ENCODE results near the gene PDE4D.
A peak's percentile ranks its signal among the peaks of the same experiment; 100 is the strongest.

The PDE4D gene

GRCh38 chr5:59136549-59136948, 757.0 kb downstream of the PDE4D start:
- Mint-ChIP-seq H3K9me3 (peaks cover 10% of the 10 kb centered on the region), H3K27me3 (ENCODE audit: low read depth) (no peaks in the 10 kb centered on the region), H3K4me3 (no peak overlapping the region), H3K27ac (no peak overlapping the region), H3K4me1 (ENCODE audit: low read depth) (peaks cover 29% of the 10 kb centered on the region), H3K36me3 (ENCODE audit: low read depth) (peaks cover 7% of the 10 kb centered on the region)

DNA sequence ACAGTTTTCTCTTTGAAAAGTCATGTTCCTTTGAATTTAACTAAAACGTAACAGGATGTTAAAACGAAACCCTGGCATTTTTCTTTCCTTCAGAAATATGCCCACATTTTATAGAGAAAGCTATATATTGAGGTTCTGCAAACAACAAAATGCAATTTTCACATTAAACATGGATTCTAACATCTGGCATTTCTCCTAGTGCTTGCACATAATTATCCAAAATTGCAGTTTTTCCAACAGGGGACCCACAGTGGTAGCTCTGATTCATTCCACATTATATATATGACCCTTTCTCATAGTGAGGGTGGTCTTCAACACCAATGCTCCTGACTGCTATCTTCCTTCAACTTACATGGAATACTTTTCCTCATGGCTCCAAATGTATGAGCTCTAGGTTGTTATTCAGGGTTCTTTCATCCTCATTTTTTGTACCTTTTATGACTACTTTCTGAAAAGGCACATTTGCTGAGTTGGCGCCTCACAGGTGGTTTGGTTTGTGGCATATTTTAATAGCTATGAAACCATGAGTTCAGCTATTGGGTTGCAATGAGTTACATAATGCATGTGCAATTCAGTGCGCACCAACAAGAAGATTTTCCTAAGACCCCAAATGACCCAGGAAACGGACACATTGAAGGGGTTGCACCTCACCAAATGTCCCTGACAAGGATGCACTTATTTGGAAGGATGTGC, 758.9 kb downstream of the PDE4D start:
- H3K4me1 Mint-ChIP-seq (ENCODE audit: low read depth) = peaks cover 27% of the 10 kb centered on the region
- no peaks in the 10 kb centered on the region for H3K27me3 Mint-ChIP-seq (ENCODE audit: low read depth)
- peaks cover 9% of the 10 kb centered on the region for H3K36me3 Mint-ChIP-seq (ENCODE audit: low read depth)
- H3K9me3 Mint-ChIP-seq = peaks cover 10% of the 10 kb centered on the region
- H3K27ac Mint-ChIP-seq = no peak overlapping the region
- H3K4me3 Mint-ChIP-seq = no peak overlapping the region

GRCh38 chr5:59133764-59134261, 759.7 kb downstream of the PDE4D start:
- H3K27ac Mint-ChIP-seq = peak overlapping the region; percentile 62
- peak overlapping the region; percentile 2 for H3K4me3 Mint-ChIP-seq
- peaks cover 10% of the 10 kb centered on the region for H3K9me3 Mint-ChIP-seq
- peaks cover 28% of the 10 kb centered on the region for H3K4me1 Mint-ChIP-seq (ENCODE audit: low read depth)
- H3K36me3 Mint-ChIP-seq (ENCODE audit: low read depth) = peaks cover 8% of the 10 kb centered on the region
- H3K27me3 Mint-ChIP-seq (ENCODE audit: low read depth) = no peaks in the 10 kb centered on the region

- peaks cover 8% of the 10 kb centered on the region for H3K36me3 Mint-ChIP-seq (ENCODE audit: low read depth)
- no peak overlapping the region for H3K4me3 Mint-ChIP-seq
Measured at GRCh38 chr5:59132131-59132530, 761.4 kb downstream of the PDE4D start.

GRCh38 chr5:59130431-59130830, 763.1 kb downstream of the PDE4D start:
- Mint-ChIP-seq H3K27me3 (ENCODE audit: low read depth) (no peaks in the 10 kb centered on the region), H3K4me1 (ENCODE audit: low read depth) (peaks cover 31% of the 10 kb centered on the region), H3K9me3 (peaks cover 10% of the 10 kb centered on the region), H3K27ac (no peak overlapping the region), H3K36me3 (ENCODE audit: low read depth) (peaks cover 8% of the 10 kb centered on the region), H3K4me3 (no peak overlapping the region)

More at GRCh38 chr5:59132131-59132530, 761.4 kb downstream of the PDE4D start:
- Mint-ChIP-seq H3K4me1 (ENCODE audit: low read depth) (peaks cover 31% of the 10 kb centered on the region), H3K9me3 (peaks cover 10% of the 10 kb centered on the region), H3K27me3 (ENCODE audit: low read depth) (no peaks in the 10 kb centered on the region), H3K27ac (peak overlapping the region; percentile 78)

- H3K36me3 Mint-ChIP-seq (ENCODE audit: low read depth) = peaks cover 6% of the 10 kb centered on the region
Measured at GRCh38 chr5:59128646-59129290, 764.8 kb downstream of the PDE4D start.

GRCh38 chr5:59126708-59127573, 766.6 kb downstream of the PDE4D start:
- H3K27ac Mint-ChIP-seq = no peak overlapping the region
- H3K36me3 Mint-ChIP-seq (ENCODE audit: low read depth) = peaks cover 6% of the 10 kb centered on the region
- H3K9me3 Mint-ChIP-seq = no peaks in the 10 kb centered on the region
- peaks cover 12% of the 10 kb centered on the region for H3K4me1 Mint-ChIP-seq (ENCODE audit: low read depth)
- H3K4me3 Mint-ChIP-seq = no peak overlapping the region
- H3K27me3 Mint-ChIP-seq (ENCODE audit: low read depth) = no peaks in the 10 kb centered on the region

More at GRCh38 chr5:59128646-59129290, 764.8 kb downstream of the PDE4D start:
- Mint-ChIP-seq H3K27me3 (ENCODE audit: low read depth) (no peaks in the 10 kb centered on the region), H3K27ac (no peak overlapping the region), H3K9me3 (peaks cover 3% of the 10 kb centered on the region), H3K4me1 (ENCODE audit: low read depth) (peaks cover 20% of the 10 kb centered on the region), H3K4me3 (no peak overlapping the region)

GRCh38 chr5:59126016-59126707, 767.4 kb downstream of the PDE4D start:
- Mint-ChIP-seq H3K36me3 (ENCODE audit: low read depth) (peaks cover 6% of the 10 kb centered on the region), H3K4me3 (no peak overlapping the region), H3K9me3 (no peaks in the 10 kb centered on the region), H3K27ac (no peak overlapping the region), H3K4me1 (ENCODE audit: low read depth) (peaks cover 8% of the 10 kb centered on the region), H3K27me3 (ENCODE audit: low read depth) (no peaks in the 10 kb centered on the region)

DNA sequence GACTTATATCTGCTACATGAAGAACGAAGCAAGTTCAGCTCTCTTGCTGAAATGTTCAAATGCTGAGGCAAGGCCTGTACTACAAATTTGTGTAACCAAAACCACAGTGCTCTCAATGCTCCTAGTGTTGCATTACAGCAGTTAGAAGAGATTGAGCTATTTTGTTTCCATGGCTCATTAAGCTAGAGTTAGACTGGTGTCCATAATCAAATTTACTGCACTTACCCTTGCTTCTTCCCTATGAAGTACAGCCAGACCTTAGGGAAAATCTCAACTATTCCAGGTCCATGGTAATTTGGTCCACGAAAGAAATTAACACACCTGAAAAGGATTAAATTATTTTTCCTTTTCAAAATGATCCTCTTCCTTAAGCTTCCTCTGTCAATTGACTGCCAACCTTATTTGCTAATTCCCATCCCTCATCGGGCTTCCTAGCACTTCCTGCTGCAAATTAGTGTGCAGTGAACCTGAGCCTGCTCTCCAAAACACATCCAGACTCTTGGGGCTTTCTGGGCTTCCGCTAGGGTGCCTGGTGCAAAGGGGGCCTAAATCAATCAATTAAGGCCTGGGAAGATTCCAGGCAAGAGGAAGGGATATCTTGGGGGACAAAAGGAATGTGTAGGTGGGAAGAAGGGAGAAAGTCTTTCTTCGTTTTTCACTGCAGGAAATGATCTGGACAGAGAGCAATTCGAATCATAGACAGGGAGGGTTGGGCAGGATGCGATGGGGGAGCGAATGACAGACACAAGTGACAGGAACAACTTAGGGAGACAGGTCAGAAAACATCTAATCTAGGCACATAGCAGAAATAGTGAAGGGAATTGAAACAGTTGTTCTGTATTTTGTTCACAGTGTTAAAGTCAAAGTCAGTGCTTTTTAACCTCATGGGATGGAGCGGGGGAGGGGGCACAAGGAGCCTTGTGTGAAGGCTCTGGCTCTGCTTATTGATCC, 768.2 kb downstream of the PDE4D start:
- Mint-ChIP-seq H3K36me3 (ENCODE audit: low read depth) (peaks cover 10% of the 10 kb centered on the region), H3K27ac (no peak overlapping the region), H3K27me3 (ENCODE audit: low read depth) (no peaks in the 10 kb centered on the region), H3K4me1 (ENCODE audit: low read depth) (peaks cover 15% of the 10 kb centered on the region), H3K9me3 (no peaks in the 10 kb centered on the region), H3K4me3 (no peak overlapping the region)

DNA sequence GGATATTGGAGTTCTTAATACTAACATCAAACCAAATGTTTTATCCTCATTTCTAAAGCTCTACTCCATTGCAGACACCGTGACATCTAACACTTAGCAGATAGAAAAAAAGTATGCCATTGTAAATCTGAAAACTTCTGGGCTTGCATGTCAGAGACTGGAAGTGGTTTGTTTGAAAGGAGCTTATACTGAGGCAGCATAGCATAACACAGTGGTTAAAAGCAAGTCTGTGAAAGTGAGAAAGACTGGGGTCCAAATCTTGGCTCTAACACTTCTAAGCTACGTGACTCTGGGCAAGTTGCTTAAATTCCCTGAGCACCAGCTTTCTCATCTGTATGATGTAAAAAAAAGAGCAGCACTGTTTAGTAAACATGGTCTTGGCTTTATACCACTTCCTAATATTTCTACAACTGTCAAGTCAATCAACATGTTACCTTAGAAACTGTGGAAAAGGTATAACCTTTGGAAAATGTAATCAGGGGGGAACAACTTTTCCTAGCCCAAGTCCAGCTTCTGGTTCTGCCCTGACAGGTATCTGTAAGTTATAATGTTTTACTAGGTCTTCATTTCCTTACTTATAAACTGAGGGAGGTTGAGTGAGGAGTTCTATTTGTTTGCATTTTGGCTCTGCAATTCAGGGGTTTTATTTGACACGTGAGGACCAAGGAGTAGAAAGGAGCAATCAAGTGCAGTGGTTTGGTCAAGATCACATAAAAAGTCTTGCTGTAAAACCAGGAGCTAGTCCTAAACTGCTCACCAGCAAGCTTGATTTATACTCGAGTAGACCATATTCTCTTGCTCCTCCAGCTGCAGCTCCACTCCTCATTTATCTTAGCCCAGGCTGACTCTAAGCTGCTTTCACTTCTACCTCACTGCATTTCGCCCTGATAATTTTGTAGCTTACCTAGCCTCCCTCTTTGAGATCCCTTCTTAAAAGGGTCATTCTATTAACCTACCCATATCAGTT, 769.6 kb downstream of the PDE4D start:
- H3K27me3 Mint-ChIP-seq (ENCODE audit: low read depth) = no peaks in the 10 kb centered on the region
- H3K4me1 Mint-ChIP-seq (ENCODE audit: low read depth) = peaks cover 12% of the 10 kb centered on the region
- peaks cover 11% of the 10 kb centered on the region for H3K36me3 Mint-ChIP-seq (ENCODE audit: low read depth)
- H3K4me3 Mint-ChIP-seq = no peak overlapping the region
- H3K9me3 Mint-ChIP-seq = no peaks in the 10 kb centered on the region
- H3K27ac Mint-ChIP-seq = no peak overlapping the region

DNA sequence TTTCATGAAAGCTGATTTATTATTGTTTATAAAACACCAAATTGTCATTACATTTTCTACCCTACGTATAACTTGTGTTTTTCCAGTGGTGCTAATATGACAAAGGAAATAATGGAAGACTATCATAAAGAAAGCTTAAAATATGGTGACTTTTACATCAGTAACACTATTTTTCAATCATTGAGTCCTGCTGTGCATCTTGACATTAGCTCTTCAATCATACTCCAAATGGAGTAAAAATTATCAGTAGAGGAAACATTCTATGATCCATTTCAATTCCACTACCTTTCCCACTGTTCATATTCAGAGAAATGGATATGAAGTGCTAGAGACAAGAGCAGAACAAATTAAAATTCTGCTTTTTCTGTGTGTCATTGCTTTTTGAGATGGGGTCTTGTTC, 774.0 kb downstream of the PDE4D start:
- Mint-ChIP-seq H3K27me3 (ENCODE audit: low read depth) (no peaks in the 10 kb centered on the region), H3K4me1 (ENCODE audit: low read depth) (peaks cover 14% of the 10 kb centered on the region), H3K9me3 (no peaks in the 10 kb centered on the region), H3K4me3 (no peak overlapping the region), H3K36me3 (ENCODE audit: low read depth) (peaks cover 16% of the 10 kb centered on the region), H3K27ac (no peak overlapping the region)

DNA sequence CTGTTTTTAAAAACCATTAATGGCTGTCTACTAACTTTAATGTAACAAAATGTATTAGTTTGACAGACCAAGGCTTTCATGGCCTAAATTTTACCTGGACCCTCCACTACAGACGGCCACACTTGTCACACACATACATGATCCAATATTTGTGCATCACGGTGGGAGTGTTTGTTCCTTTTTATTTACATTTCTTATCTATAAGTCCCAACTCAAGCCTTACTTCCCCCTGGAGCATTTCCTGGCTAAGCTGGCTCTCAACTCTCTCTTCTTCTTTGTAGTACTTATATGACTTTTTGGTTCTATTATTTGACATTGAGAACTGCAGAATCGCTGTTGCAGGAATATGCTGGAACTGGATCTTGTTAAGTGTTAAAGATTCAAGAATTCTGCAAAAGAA, 776.2 kb downstream of the PDE4D start:
- Mint-ChIP-seq H3K4me1 (ENCODE audit: low read depth) (peaks cover 16% of the 10 kb centered on the region), H3K9me3 (peaks cover 4% of the 10 kb centered on the region), H3K36me3 (ENCODE audit: low read depth) (peaks cover 17% of the 10 kb centered on the region), H3K27ac (no peak overlapping the region), H3K4me3 (no peak overlapping the region), H3K27me3 (ENCODE audit: low read depth) (no peaks in the 10 kb centered on the region)

Data from T-helper 1 cell treated with Interleukin-12 subunit alpha and Interleukin-12 subunit beta and Interleukin-4 antibody, amounts not matched to agents 30 μg/mL and 1 μg/mL, for 36 hours (primary cell).